NCI-H2107 treated with DMSO at 0.1 percent for 48 hours (cell line): ENCODE measurements around the gene IFFO2.

Experiments used
- DNase-seq: peaks from one replicate; lab custom pipeline; 2025; ENCODE audit not compliant: unreplicated experiment; lab: John Stamatoyannopoulos, UW

Gene IFFO2

GRCh38 chr1:18921516-18922251 is 34.8 kb downstream of the IFFO2 start:
- no peak for DNase-seq

- DNase-seq: no peak
Observed at GRCh38 chr1:18920931-18921330, 35.5 kb downstream of the IFFO2 start.

- no peak for DNase-seq
Observed at GRCh38 chr1:18919956-18920355, 36.5 kb downstream of the IFFO2 start.

- DNase-seq: no peak
Observed at GRCh38 chr1:18919197-18919905, 37.1 kb downstream of the IFFO2 start.

GRCh38 chr1:18918417-18918816 is 38.1 kb downstream of the IFFO2 start:
- DNase-seq: no peak

- no peak for DNase-seq
Observed at GRCh38 chr1:18917071-18917799, 39.2 kb downstream of the IFFO2 start.

GRCh38 chr1:18915341-18915740 is 41.1 kb downstream of the IFFO2 start:
- no peak for DNase-seq

GRCh38 chr1:18913065-18913835 is 43.2 kb downstream of the IFFO2 start:
- peak; percentile 13 for DNase-seq

- DNase-seq: no peak
Observed at GRCh38 chr1:18912550-18912949, 43.9 kb downstream of the IFFO2 start.

GRCh38 chr1:18908911-18909771 is 47.3 kb downstream of the IFFO2 start:
- no peak for DNase-seq

GRCh38 chr1:18907917-18908845 is 48.3 kb downstream of the IFFO2 start:
- no peak for DNase-seq

GRCh38 chr1:18907021-18907916 is 49.2 kb downstream of the IFFO2 start:
- peak; percentile 21 for DNase-seq

- no peak for DNase-seq
Observed at GRCh38 chr1:18903291-18903756, 53.2 kb downstream of the IFFO2 start.

- peak; percentile 94 for DNase-seq
Observed at GRCh38 chr1:18902523-18903290, 53.8 kb downstream of the IFFO2 start, which contains the start of gene ALDH4A1. TSS of gene ALDH4A1 (minus strand) at chr1:18902555. CDS start at chr1:18902523, 32 bp downstream.

- DNase-seq: no peak
Observed at GRCh38 chr1:18901952-18902522, 54.4 kb downstream of the IFFO2 start.

- DNase-seq: no peak
Observed at GRCh38 chr1:18901147-18901951, 55.1 kb downstream of the IFFO2 start.
